Forelimb muscle (tissue), 1 donor: Measurements from ENCODE around the gene PRAMEF20. TPM values are rescaled to one million over a fixed set of nuclear protein-coding genes. Genes with fewer than 3 reads are reported as not detected.

Source experiments
- DNase-seq: peaks from one replicate; pipeline ENCODE4 v3.0.0-alpha.2; 2013; ENCODE audit warnings: low read depth
- polyA plus RNA-seq: library from polyadenylated mRNA; unstranded; fragments of 120-200 nt; gene quantifications from one replicate; pipeline ENCODE4 v1.2.1, GENCODE V29; 2013; ENCODE audit not compliant: insufficient read length

PRAMEF20 gene
- polyA plus RNA-seq, 1 donor: not detected

GRCh38 chr1:13462682-13463081, 52.4 kb downstream of the PRAMEF20 start:
- DNase-seq: no peak

DNA sequence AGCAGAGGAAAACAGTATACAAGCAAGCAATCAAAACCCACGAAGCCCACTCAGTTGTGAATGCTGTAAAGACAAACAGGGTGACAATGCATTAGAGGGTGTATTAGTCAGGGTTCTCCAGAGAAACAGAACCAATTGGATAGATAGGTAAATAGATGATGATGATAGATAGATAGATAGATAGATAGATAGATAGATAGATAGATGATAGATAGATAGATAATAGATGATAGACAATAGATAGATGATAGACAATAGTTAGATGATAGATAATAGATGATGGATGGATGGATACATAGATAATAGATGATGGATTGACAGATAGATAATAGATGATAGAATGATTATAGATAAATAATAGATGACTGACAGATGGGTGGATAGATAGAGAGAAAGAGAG, 55.3 kb downstream of the PRAMEF20 start:
- DNase-seq: no peak

GRCh38 chr1:13469343-13469742, 59.1 kb downstream of the PRAMEF20 start:
- DNase-seq: no peak

Other genes with a start within 250 kb of the PRAMEF20 start
- 0.20 TPM for gene HNRNPCL4, start 244.8 kb upstream of the PRAMEF20 start, polyA plus RNA-seq
- not detected for gene PRAMEF9, start 238.6 kb upstream of the PRAMEF20 start, polyA plus RNA-seq
- gene PRAMEF13, start 209.0 kb upstream of the PRAMEF20 start, polyA plus RNA-seq: not detected
- gene PRAMEF18, start 184.3 kb upstream of the PRAMEF20 start, polyA plus RNA-seq: not detected
- gene PRAMEF5, start 156.3 kb upstream of the PRAMEF20 start, polyA plus RNA-seq: not detected
- gene PRAMEF8, start 125.3 kb upstream of the PRAMEF20 start, polyA plus RNA-seq: not detected
- gene PRAMEF33, start 106.9 kb upstream of the PRAMEF20 start, polyA plus RNA-seq: not detected
- not detected for gene PRAMEF15, start 94.9 kb upstream of the PRAMEF20 start, polyA plus RNA-seq
- not detected for gene PRAMEF14, start 63.3 kb upstream of the PRAMEF20 start, polyA plus RNA-seq
- gene PRAMEF19, start 38.5 kb upstream of the PRAMEF20 start, polyA plus RNA-seq: not detected
- gene PRAMEF17, start 20.8 kb upstream of the PRAMEF20 start, polyA plus RNA-seq: not detected
- gene LRRC38, start 103.6 kb downstream of the PRAMEF20 start, polyA plus RNA-seq: 42.3 TPM
- gene PDPN, start 173.4 kb downstream of the PRAMEF20 start, polyA plus RNA-seq: 39.3 TPM